ENCODE measurements around the gene BMPR1A. TPM values are rescaled to one million over a fixed set of nuclear protein-coding genes. Genes with fewer than 3 reads are reported as not detected.
"Not testable (repeated sequence)": the region's sequence is repeated elsewhere in the genome, so short reads cannot be mapped to it uniquely, and the experiment has no call there.

Gene BMPR1A
- total RNA-seq, 1 experiment from 2014 or later = 86.5 TPM

- DNase-seq = peak; percentile 62
- Histone ChIP-seq H3K27me3 (ENCODE audit: control insufficient read depth, insufficient read depth, low read length) (no peaks in the 10 kb centered on the region), H3K4me3 (ENCODE audit: insufficient read depth, low read depth, low read length) (no peak overlapping the region), H3K36me3 (replicated peaks; ENCODE audit: control insufficient read depth, insufficient read depth, low read length) (no peaks in the 10 kb centered on the region)
These were observed 186.3 kb downstream of the BMPR1A start for GRCh38 chr10:86942441-86943315.

DNA sequence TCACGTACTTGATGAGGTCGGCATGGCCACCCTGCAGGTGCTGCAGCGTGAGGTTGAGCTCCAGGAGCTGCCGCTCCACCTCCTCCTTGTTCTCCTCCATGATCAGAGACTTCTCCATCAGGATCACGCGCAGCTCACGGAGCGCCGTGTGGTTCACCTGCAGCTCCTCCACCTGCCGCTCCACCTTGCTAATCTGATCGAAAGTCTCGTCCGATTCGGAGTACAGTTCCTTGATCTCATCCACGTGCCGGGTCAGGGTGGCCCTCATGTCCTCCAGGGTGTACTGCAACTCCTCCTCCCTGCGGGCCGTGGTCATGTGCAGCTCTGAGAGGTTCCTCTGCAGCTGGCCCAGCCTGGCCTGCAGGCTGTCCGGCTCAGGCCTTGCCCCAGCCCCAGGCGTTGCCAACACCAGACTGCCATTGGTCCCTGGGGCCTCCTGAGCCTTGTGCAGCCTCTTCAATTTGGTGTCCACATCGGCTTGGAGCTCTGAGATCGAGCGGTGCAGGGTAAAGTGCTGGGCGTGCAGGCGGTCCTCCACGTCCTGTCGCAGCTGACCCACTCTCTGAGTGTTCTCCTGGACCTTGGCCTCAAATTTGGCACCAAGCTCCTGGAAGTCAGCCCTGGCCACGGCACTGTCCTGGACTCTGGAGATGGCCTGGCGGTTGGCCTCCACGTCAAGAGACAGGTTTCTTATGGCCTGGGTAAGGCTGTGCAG is 187.1 kb downstream of the BMPR1A start:
- H3K4me3 ChIP-seq (ENCODE audit: insufficient read depth, low read depth, low read length) = no peak overlapping the region
- no peaks in the 10 kb centered on the region for H3K36me3 ChIP-seq (replicated peaks; ENCODE audit: control insufficient read depth, insufficient read depth, low read length)
- no peak for DNase-seq
- H3K27me3 ChIP-seq (ENCODE audit: control insufficient read depth, insufficient read depth, low read length) = no peaks in the 10 kb centered on the region

DNA sequence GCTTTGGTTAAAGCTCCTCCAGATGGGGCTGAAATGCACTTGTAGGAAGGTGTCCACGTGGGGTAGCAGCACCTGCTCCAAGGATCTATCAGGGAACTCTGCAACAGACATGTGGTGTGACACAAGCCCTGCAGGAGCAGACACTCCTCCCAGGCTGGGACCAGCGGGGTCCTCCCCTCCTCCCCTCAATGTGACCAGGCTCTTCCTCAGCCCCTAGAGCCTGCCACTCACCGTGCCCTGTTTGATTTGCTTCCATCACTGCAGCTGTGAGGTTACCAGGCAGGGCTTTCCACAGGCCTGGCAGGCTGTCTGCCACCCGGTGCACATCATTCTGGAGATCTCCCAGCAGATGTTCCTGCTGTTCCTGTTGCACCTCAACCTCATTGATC is 187.6 kb downstream of the BMPR1A start:
- H3K27me3 ChIP-seq (ENCODE audit: control insufficient read depth, insufficient read depth, low read length) = no peaks in the 10 kb centered on the region
- H3K4me3 ChIP-seq (ENCODE audit: insufficient read depth, low read depth, low read length) = no peak overlapping the region
- H3K36me3 ChIP-seq (replicated peaks; ENCODE audit: control insufficient read depth, insufficient read depth, low read length) = no peaks in the 10 kb centered on the region
- no peak for DNase-seq

DNA sequence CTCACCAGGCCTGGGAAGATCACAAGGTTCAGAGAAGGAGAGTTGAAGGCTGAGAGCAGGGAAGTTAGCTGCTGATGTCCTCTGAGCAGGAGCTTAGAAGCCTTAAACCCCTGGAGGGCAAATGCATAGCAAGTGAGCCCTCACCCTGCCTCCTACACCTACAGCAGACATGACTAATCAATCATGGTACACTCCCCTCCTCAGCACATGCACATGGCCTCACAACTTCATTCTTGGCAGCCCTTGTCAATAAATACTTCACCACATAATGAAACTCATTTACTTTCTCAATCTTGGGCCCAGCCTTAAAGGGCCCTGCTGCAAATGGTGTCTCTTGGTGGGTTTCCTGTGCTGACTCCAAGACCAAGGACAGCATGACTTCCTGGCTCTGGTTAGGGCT is 188.1 kb downstream of the BMPR1A start:
- no peaks in the 10 kb centered on the region for H3K27me3 ChIP-seq (ENCODE audit: control insufficient read depth, insufficient read depth, low read length)
- no peaks in the 10 kb centered on the region for H3K36me3 ChIP-seq (replicated peaks; ENCODE audit: control insufficient read depth, insufficient read depth, low read length)
- no peak overlapping the region for H3K4me3 ChIP-seq (ENCODE audit: insufficient read depth, low read depth, low read length)
- DNase-seq = no peak

GRCh38 chr10:86944907-86945306 is 188.5 kb downstream of the BMPR1A start:
- no peak for DNase-seq
- Histone ChIP-seq H3K27me3 (ENCODE audit: control insufficient read depth, insufficient read depth, low read length) (no peaks in the 10 kb centered on the region), H3K36me3 (replicated peaks; ENCODE audit: control insufficient read depth, insufficient read depth, low read length) (no peaks in the 10 kb centered on the region), H3K4me3 (ENCODE audit: insufficient read depth, low read depth, low read length) (no peak overlapping the region)

DNA sequence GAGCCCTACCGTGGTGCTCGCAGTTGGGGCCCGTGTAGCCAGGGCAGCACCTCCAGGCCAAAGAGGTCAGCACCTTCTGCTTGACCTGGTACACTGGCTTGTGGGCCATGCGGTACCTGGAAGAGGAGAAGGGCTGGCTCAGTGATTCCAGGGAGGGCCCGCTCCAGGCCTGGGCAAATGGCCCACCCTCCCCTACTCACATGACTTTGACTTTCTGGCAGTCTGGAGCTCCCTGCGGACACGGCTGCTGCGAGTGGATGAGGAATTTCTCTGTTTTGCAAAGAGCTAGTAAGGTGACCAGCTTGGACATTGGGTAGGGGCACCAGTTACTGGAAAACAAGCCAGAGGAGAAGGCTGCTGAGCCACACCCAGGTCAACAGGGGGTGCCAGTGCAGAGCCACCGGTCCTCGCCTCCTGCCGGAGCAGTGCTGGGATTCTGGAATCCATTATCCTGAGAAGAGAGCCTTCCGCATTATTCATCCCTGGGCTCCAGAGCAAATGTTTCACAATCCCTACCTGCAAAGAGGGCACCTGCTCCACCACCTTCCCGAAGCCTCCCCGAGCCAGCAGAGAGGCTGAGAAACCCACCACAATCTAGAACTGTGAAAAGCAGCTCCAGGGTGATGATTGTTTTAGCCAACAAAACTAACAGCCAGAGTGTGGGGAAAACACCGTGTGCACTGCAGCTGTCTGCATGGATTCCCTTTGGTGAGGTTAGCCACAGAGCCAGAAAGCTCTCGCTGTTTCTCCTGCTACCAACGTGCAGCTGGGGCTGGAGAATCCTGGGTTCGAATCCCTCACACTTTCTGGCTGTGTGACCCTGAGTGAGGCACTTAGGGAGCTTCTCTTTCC is 189.2 kb downstream of the BMPR1A start:
- Histone ChIP-seq H3K27me3 (ENCODE audit: control insufficient read depth, insufficient read depth, low read length) (no peaks in the 10 kb centered on the region), H3K4me3 (ENCODE audit: insufficient read depth, low read depth, low read length) (no peak overlapping the region), H3K36me3 (replicated peaks; ENCODE audit: control insufficient read depth, insufficient read depth, low read length) (no peaks in the 10 kb centered on the region)
- peak; percentile 88 for DNase-seq

GRCh38 chr10:86946213-86947155 is 190.1 kb downstream of the BMPR1A start:
- Histone ChIP-seq H3K36me3 (replicated peaks; ENCODE audit: control insufficient read depth, insufficient read depth, low read length) (no peaks in the 10 kb centered on the region), H3K4me3 (ENCODE audit: insufficient read depth, low read depth, low read length) (no peak overlapping the region), H3K27me3 (ENCODE audit: control insufficient read depth, insufficient read depth, low read length) (no peaks in the 10 kb centered on the region)
- no peak for DNase-seq

DNA sequence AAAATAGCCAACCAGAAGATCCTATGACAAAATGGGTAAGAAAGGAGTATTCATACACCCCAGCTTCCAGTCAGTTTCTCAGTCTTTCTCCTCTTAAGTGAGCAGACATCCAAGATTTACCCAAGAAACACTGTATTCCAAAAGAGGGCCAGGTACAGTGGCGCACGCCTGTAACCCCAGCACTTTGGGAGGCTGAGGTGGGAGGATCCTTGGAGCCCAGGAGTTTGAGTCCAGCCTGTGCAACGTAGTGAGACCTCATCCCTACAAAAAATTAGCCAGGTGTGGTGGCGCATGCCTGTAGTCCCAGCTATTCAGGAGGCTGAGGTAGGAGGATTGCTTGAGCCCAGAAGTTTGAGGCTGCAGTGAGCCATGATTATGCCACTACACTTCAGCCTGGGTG is 191.4 kb downstream of the BMPR1A start:
- H3K4me3 ChIP-seq (ENCODE audit: insufficient read depth, low read depth, low read length); H3K27me3 ChIP-seq (ENCODE audit: control insufficient read depth, insufficient read depth, low read length); H3K36me3 ChIP-seq (replicated peaks; ENCODE audit: control insufficient read depth, insufficient read depth, low read length); DNase-seq: not testable (repeated sequence)

- no peaks in the 10 kb centered on the region for H3K36me3 ChIP-seq (replicated peaks; ENCODE audit: control insufficient read depth, insufficient read depth, low read length)
- no peaks in the 10 kb centered on the region for H3K27me3 ChIP-seq (ENCODE audit: control insufficient read depth, insufficient read depth, low read length)
- DNase-seq = no peak
- H3K4me3 ChIP-seq (ENCODE audit: insufficient read depth, low read depth, low read length) = no peak overlapping the region
These were observed 193.9 kb downstream of the BMPR1A start for GRCh38 chr10:86950349-86950748.

GRCh38 chr10:86951184-86951761 is 194.9 kb downstream of the BMPR1A start:
- Histone ChIP-seq H3K27me3 (ENCODE audit: control insufficient read depth, insufficient read depth, low read length) (no peaks in the 10 kb centered on the region), H3K4me3 (ENCODE audit: insufficient read depth, low read depth, low read length) (no peak overlapping the region), H3K36me3 (replicated peaks; ENCODE audit: control insufficient read depth, insufficient read depth, low read length) (no peaks in the 10 kb centered on the region)
- DNase-seq = no peak

DNA sequence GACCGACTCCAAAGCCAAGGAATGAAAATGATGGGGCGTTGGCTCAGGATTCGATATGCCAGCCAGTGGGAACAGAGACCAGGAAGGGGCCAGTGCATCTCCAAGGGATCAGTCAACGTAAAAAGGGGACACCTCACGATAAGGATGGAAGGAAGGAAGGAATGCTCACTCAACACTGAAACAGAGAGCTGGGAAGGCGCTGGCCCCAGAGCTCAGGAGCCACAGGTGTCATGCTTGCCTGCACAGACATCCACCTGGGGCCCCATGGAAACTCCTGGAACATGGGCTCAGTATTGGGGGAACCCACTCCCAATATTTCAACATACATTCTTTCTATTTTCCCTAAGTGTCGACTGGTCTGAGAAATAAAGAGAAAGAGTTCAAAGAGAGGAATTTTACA is 195.7 kb downstream of the BMPR1A start:
- no peak for DNase-seq
- Histone ChIP-seq H3K4me3 (ENCODE audit: insufficient read depth, low read depth, low read length) (no peak overlapping the region), H3K27me3 (ENCODE audit: control insufficient read depth, insufficient read depth, low read length) (no peaks in the 10 kb centered on the region), H3K36me3 (replicated peaks; ENCODE audit: control insufficient read depth, insufficient read depth, low read length) (no peaks in the 10 kb centered on the region)

DNA sequence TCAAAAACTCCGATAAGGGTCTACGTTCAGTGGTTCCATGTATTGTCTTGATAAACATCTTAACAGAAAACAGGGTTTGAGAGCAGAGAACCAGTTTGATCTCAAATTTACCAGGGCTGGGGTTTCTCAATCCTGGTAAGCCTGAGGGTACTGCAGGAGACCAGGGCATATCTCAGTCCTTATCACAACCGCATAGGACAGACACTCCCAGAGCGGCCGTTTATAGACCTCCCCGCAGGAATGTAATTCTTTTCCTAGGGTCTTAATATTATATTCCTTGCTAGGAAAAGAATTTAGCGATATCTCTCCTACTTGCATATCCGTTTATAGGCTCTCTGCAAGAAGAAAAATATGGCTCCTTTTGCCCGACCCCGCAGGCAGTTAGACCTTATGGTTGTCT is 196.3 kb downstream of the BMPR1A start:
- not testable (repeated sequence) for H3K4me3 ChIP-seq (ENCODE audit: insufficient read depth, low read depth, low read length); H3K36me3 ChIP-seq (replicated peaks; ENCODE audit: control insufficient read depth, insufficient read depth, low read length); DNase-seq; H3K27me3 ChIP-seq (ENCODE audit: control insufficient read depth, insufficient read depth, low read length)

DNA sequence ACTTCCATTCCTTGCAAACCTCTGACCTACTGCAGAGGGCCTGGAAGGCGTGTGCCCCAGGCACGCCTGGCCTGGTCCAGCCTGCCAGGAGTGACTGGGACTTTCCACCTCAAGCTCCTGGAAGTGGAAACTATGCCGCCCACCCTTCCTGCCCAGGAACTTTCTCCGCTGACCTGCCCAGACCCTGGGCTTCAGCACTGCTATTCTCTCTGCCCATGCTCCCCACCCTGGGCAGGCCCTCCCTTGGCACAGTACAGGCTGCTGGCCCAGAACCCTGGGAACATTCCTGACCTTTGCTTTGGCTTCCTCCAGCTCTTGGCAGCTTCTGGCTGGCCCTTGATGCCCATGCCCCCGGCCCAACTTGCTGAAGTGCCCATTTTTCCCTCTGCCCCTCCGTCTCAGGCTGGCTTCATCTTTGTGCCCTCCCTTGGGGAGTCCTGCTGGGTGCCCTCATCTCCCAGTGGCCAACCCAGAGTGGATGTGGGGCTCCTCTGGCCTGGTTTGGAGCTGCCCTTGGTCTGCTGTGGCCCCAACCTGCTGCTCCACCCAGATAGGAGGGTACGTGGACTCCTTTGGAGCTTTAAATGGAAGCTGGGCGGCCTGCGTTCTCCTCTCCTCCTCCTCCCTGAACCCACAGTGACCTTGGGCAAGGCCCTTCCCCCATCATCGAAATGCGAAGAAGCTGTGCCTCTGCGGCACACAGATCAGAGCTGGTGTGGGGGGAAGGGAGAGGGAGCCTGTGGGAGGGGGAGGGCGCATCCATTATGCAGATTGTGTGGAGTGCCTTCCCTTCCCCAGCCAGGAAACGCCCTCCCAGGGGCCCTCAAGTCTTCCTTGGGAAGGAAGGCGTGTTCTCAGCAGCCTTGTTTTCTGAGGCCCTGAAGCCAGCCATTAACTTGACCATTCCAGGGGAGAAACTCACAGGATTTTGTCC is 197.6 kb downstream of the BMPR1A start:
- Histone ChIP-seq H3K27me3 (ENCODE audit: control insufficient read depth, insufficient read depth, low read length) (no peaks in the 10 kb centered on the region), H3K36me3 (replicated peaks; ENCODE audit: control insufficient read depth, insufficient read depth, low read length) (no peaks in the 10 kb centered on the region), H3K4me3 (ENCODE audit: insufficient read depth, low read depth, low read length) (no peak overlapping the region)
- DNase-seq = peak; percentile 94

Measured in H7 (cell line).